H1 (cell line): ENCODE measurements around the gene PXK. TPM values are rescaled to one million over a fixed set of nuclear protein-coding genes. Genes with fewer than 3 reads are reported as not detected.

Source experiments
- ATF3 ChIP-seq: IDR thresholded peaks from 2 replicates; pipeline ENCODE4 v1.6.1; 2011; ENCODE audit warnings: low read depth, mild to moderate bottlenecking, low read length; ENCODE audit not compliant: insufficient read depth
- BCL11A ChIP-seq, 2 experiments: IDR thresholded peaks; one replicate each; pipeline ENCODE4 v1.6.1; 2011; ENCODE audit warnings: low read depth in 2 of 2, low read length in 2 of 2, mild to moderate bottlenecking in 2 of 2
- CTBP2 ChIP-seq: IDR thresholded peaks from 2 replicates; pipeline ENCODE4 v1.7.0; 2011; ENCODE audit warnings: borderline replicate concordance, mild to moderate bottlenecking, moderate library complexity, mixed read lengths, low read length; ENCODE audit not compliant: insufficient read depth, insufficient read length
- EGR1 ChIP-seq: IDR thresholded peaks from 2 replicates; pipeline ENCODE4 v1.6.1; 2011; ENCODE audit warnings: low read depth, low read length, borderline replicate concordance
- KDM5A ChIP-seq: fragments of 200-600 bp; IDR thresholded peaks from 2 replicates; pipeline ENCODE4 v1.7.1; 2012; ENCODE audit warnings: mild to moderate bottlenecking, low read length, inconsistent platforms, mixed read lengths
- NRF1 ChIP-seq: IDR thresholded peaks from 2 replicates; pipeline ENCODE4 v1.6.1; 2011; ENCODE audit warnings: mild to moderate bottlenecking, low read depth, low read length, improper control_type of control experiment
- POLR2AphosphoS5 ChIP-seq: IDR thresholded peaks from 2 replicates; pipeline ENCODE4 v1.6.1; 2011; ENCODE audit warnings: low read depth, low read length
- RAD21 ChIP-seq, 2 experiments: IDR thresholded peaks in 1 of 2; conservative IDR thresholded peaks in 1 of 2; 2 replicates each; pipeline ENCODE4 v1.6.1; 2011; ENCODE audit warnings: low read depth in 2 of 2, low read length in 2 of 2, improper control_type of control experiment in 1 of 2, inconsistent platforms in 1 of 2, mild to moderate bottlenecking in 1 of 2, moderate library complexity in 1 of 2
- SIX5 ChIP-seq: IDR thresholded peaks from 2 replicates; pipeline ENCODE4 v1.6.1; 2011; ENCODE audit warnings: mild to moderate bottlenecking, low read depth, low read length
- ZNF274 ChIP-seq: IDR thresholded peaks from 2 replicates; pipeline ENCODE4 v1.7.0; 2012; ENCODE audit warnings: low read length, borderline replicate concordance; ENCODE audit errors: extremely low read depth
- polyA plus RNA-seq, 7 experiments: library from polyadenylated mRNA; depleted of rRNA in 3 of 7; stranded (reverse) in 5 of 7; unstranded in 2 of 7; fragments of >200 nt in 5 of 7; fragments of 200-250 nt in 2 of 7; gene quantifications; 1 replicate in 5 of 7; 2 replicates in 1 of 7; 4 replicates in 1 of 7; pipeline versions ENCODE4 v1.2.1 to v1.2.3, GENCODE V29; 2011 to 2013; ENCODE audit warnings: missing spikeins in 2 of 7, mixed read lengths in 2 of 7
- total RNA-seq: library from RNA; stranded (reverse); fragmentation: NEBNext Ultra II Directional; extraction: Animal tissue kit (Norgen Biotek cat#: 25700); gene quantifications from 2 replicates; pipeline ENCODE4 v1.2.1, GENCODE V29; 2021
- TF ChIP-seq, protein P1 (sequence below), 3 experiments: IDR thresholded peaks; 1 replicate in 2 of 3; 2 replicates in 1 of 3; pipeline versions ENCODE4 v1.5.1 to v1.6.1; 2011; ENCODE audit warnings: low read length in 3 of 3, mild to moderate bottlenecking in 3 of 3, inconsistent platforms in 2 of 3, low read depth in 1 of 3, moderate library complexity in 1 of 3; ENCODE audit not compliant: insufficient read depth in 1 of 3; ENCODE audit errors: control extremely low read depth in 1 of 3

Gene PXK
- total and polyA plus RNA-seq, 2 of the 8 experiments (the other 6 are each of a cell fraction or from before 2014, with no cell fraction given), result 3.5 to 7.1 TPM

DNA sequence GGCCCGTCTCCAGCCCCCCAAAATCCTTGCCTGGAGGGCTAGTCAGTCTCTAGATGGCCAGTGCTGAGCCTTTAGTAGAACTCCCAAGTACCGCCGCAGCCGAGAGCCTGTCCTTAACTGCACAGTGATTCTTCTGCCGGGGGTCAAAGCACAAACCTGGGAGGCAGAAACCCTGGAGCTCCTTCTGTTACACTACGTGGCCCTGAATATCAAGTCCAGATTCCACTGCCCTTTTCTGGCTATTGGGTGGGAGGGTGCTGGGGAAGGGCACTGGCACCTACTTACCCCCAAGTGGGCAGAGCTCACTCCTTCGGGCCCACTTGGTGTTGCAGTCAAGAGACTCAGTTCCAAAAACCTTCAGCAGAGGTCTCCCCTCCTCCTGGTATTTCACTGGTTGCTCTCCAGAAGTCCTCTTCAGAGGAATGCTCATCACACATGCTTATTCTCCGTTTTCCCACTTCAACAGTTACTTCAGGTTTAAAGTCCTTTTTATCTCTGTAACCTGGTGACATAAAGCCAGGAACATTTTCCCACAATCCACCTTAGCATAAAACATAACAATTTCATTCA lies 90.1 kb downstream of the PXK start (continued):
- TF ChIP-seq SIX5 (no peak), ATF3 (no peak), POLR2AphosphoS5 (no peak), EGR1 (no peak), ZNF274 (no peak), BCL11A (IDR thresholded peaks at IDR 0.05; ENCODE audit: low read depth in 2 of 2, low read length in 2 of 2) (no peak), KDM5A (no peak), CTBP2 (no peak), RAD21 (IDR thresholded peaks at IDR 0.05 in 1 of 2, conservative IDR thresholded peaks at IDR 0.05 in 1 of 2; ENCODE audit: low read depth in 2 of 2, low read length in 2 of 2) (peak; percentile 68 to 73), NRF1 (no peak)
- TF ChIP-seq, protein P1, sequence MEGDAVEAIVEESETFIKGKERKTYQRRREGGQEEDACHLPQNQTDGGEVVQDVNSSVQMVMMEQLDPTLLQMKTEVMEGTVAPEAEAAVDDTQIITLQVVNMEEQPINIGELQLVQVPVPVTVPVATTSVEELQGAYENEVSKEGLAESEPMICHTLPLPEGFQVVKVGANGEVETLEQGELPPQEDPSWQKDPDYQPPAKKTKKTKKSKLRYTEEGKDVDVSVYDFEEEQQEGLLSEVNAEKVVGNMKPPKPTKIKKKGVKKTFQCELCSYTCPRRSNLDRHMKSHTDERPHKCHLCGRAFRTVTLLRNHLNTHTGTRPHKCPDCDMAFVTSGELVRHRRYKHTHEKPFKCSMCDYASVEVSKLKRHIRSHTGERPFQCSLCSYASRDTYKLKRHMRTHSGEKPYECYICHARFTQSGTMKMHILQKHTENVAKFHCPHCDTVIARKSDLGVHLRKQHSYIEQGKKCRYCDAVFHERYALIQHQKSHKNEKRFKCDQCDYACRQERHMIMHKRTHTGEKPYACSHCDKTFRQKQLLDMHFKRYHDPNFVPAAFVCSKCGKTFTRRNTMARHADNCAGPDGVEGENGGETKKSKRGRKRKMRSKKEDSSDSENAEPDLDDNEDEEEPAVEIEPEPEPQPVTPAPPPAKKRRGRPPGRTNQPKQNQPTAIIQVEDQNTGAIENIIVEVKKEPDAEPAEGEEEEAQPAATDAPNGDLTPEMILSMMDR (IDR thresholded peaks at IDR 0.05; ENCODE audit: control extremely low read depth in 1 of 3, insufficient read depth in 1 of 3, low read depth in 1 of 3, low read length in 3 of 3), result peak; percentile 29 to 56 (median 54)
